ENCODE results near the gene IQGAP1.
A peak's percentile ranks its signal among the peaks of the same experiment; 100 is the strongest.

Gene IQGAP1

DNA sequence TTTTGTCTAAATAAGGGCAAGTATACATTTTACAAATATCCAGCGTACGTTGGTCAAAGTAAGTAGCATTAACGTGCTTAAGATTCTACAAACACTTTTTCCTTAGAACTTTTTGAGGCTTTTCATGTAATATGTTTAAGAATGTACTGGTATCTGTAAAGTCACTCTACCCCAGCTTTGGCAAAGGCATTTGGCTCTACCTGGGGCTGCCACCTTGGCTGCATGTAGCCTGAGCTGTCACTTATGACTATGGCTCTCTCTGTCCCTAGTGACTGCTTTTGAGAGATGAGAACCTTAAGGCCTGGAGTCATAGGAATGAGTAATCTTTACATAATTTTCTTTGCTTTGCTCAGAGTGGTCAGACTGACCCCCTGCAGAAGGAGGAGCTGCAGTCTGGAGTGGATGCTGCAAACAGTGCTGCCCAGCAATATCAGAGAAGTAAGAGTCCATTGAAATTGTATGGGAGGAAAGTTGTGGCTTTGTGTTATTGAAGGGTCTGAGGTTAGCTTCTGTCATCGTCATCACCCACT, 61.2 kb downstream of the IQGAP1 start:
- DNase-seq: no peak

GRCh38 chr15:90451053-90451850, 63.2 kb downstream of the IQGAP1 start:
- DNase-seq: no peak

DNA sequence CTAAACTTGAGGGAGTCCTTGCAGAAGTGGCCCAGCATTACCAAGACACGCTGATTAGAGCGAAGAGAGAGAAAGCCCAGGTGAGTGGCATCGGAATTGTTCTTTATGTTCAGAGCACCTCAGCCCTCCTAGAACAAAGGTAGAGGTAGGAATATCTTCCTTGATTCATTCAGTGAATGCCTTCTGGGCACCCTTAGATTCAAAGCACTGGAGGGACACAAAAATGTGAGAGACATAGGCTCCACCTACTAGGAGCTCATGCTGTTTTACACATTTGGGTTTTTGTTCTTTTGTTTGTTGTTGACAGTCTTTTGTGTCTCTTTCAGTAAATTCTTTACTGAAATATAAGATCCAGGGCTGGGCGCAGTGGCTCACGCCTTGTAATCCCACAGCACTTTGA, 68.2 kb downstream of the IQGAP1 start:
- no peak for DNase-seq

- no peak for DNase-seq
These were observed 70.0 kb downstream of the IQGAP1 start for GRCh38 chr15:90458061-90458460.

GRCh38 chr15:90459368-90459767, 71.3 kb downstream of the IQGAP1 start:
- DNase-seq: no peak

DNA sequence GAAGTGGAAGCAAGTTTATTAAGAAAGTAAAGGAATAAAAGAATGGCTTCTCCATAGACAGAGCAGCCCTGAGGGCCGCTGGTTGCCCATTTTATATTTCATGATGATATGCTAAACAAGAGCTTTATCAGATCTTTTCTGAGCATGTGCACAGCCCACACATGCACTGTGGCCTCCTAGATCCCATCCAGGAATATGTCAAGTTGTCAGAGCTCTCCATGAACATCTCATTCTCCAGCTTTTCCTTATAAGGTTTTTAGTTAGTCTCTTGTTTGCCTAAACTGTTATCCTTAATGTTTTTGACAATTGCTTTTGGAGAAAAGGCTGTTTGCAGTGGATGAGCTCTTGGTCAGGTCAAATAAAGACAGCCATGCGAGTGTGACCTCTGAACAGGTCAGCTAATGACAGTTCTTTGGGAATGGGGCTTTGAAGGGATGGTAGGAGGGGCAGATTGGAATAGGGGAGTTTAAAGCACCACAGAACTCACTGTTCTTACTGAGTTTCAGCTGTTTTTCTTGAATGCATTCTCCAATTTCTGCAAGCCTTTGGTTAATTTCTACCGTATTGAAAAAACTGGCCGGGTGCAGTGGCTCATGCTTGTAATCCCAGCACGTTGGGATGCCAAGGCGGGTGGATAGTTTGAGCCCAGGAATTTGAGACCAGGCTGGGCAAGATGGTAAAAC, 72.2 kb downstream of the IQGAP1 start:
- DNase-seq: no peak

DNA sequence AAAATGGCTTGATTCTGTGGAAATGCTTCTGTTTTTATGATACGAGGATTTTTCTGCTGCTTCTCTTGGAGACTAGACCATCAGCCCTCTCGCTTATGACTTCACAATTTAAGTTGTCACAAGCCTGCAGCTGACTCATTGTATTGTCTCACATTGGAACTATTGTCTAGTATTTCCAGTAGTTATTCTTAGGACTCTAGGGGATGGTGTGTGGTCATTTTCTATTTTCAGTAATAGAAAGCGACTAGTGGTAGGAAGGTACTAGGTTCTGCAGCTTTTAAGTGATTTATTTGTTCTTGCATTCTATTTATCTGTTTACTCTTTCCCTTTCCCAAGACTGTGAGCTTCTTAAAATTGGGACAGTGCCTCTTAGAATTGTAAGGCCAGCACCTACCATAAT, 75.3 kb downstream of the IQGAP1 start:
- DNase-seq: no peak

DNA sequence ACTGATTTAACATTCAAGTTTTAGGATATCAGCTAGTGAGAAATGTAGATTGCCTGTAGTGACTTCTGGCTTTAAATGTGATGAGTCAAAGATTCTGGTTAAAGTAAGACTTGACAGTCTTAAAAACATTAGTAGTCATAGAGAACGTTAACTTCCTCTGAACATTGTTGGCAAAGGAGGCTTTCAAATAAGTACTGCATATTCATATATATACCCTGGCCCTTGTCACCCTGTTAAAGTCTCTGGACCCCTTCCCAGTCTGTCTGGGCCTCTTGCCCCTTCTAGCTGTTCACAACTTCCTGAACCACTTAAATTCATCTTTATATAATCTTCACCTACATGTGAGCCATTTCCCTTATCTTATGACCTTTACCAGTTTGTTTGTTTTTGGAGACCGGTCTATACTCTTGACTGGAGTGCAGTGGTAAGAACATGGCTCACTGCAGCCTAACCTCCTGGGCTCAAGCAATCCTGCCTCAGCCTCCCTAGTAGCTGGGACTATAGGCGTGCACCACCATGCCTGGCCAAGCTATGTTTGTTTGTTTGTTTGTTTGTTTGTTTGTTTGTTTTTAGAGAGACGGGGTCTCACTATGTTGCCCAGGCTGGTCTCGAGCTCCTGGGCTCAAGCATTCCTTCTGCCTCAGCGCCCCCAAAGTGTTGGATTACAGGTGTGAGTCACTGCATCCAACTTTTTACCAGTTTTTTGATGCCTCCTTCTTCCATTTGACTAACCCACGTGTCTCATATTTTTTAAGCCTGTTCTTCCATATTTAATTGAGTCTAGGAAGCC, 77.3 kb downstream of the IQGAP1 start:
- DNase-seq: no peak

DNA sequence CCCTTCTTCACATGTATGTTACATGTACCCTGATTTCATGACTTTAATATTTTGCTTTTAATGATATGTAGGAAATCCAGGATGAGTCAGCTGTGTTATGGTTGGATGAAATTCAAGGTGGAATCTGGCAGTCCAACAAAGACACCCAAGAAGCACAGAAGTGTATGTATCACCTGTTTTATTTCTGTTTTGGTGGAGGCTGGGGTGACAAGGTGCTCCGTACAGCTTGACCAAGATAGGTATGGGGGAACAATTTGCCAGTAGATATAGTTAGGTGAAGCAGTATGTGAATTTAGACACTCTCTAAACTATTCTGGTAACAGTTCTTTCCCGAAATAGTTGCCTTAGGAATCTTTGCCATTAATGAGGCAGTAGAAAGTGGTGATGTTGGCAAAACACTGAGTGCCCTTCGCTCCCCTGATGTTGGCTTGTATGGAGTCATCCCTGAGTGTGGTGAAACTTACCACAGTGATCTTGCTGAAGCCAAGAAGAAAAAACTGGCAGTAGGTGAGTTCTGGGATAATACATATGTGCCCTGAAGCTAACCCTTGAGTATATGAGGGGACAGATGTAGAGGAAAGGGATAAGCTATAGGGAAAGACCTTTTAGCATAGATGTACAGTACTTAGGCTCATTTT, 78.0 kb downstream of the IQGAP1 start:
- DNase-seq: no peak

DNA sequence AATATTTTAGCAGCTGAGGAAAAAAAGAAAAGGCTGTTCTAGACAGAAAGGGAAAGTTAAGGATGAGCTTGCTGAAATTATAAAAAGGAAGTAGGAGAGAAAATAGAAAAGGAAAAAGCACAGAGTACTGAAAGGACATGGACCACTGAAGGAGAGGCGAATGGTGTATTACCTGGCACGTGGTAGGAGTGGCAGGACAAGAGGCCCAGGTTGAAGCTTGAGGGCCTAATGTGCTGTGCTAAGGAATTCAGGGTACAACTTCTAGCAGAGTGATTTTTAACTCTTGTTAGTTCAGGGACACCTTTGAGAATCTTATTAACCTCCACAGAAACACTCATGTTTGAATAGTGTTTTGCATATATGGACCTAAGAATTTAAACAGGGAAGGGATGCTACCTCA, 81.7 kb downstream of the IQGAP1 start:
- no peak for DNase-seq

DNA sequence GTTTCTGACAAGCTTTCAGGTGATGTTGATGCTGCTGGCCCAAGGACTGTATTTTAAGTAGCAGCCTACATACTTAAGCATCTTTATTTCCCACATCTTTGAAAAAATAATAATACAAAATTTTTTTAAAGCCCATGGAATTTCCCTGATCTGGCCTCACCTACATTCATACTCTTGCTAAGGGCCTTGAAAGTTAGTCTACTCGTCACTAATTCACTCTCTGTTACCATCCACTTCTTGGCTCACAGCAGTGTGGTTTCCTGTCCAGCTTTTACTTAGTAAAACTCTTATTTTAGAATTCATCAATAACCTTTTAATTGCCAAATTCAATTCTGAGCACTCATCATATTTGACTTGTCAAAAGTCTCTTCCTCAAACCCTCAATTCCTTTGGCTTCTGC, 82.4 kb downstream of the IQGAP1 start:
- DNase-seq: no peak

GRCh38 chr15:90471126-90471525, 83.1 kb downstream of the IQGAP1 start:
- DNase-seq: no peak

- no peak for DNase-seq
These were observed 83.7 kb downstream of the IQGAP1 start for GRCh38 chr15:90471769-90472168.

- DNase-seq: no peak
These were observed 90.9 kb downstream of the IQGAP1 start for GRCh38 chr15:90478846-90479481.

GRCh38 chr15:90479656-90480055, 91.6 kb downstream of the IQGAP1 start:
- DNase-seq: no peak

DNA sequence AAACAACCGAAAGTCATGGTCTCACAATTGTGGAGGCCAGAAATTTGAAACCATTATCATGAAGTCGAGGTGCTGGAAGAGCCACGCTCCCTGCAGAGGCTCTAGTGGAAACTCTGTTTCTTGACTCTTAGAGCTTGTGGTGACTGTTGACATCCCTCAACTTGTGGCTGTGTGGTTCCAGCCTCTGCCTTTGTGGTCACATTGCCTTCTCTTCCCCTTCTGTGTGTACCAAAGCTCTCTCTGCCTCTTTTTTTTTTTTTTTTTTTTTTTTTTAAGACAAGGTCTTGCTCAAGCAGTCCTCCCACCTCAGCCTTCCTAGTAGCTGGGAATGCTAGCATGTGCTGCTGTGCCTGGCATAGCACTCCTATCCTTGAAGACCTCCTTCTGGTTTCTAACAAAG, 93.0 kb downstream of the IQGAP1 start:
- peak; percentile 74 for DNase-seq

GRCh38 chr15:90482124-90483011, 94.3 kb downstream of the IQGAP1 start:
- DNase-seq: peak; percentile 80

DNA sequence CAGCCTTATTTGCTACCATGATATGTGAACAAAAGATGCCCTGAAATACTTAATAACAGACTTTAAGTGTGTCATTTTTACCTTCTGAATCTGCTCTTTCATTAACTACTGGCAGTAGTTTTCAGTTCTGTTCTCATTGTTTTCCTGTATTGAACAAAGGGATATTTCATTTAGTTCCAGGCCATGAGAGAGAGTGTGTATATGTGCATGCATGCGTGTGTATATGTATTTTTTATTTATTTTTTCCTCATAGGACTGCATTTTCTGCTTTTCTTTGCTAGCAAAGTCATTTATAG, 94.9 kb downstream of the IQGAP1 start:
- no peak for DNase-seq

DNA sequence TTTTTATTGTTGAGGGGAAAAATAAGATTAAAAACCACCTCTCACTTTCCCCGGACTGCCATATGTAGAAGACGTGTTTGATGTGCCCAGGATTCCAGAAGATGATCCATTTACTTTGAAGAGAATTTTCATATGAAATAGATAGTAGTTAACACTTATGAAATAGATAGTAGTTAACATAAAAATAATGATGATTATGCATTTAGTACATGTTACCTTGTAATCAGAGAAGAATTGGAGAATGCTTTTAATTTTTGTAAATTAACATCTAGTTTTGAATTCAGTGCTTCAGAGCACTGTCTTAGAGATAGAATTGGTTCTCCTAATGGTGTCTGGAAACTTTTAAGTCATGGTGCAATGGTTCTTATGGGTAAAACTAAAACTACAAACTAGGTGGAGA, 95.6 kb downstream of the IQGAP1 start:
- DNase-seq: no peak

- no peak for DNase-seq
These were observed 99.1 kb downstream of the IQGAP1 start for GRCh38 chr15:90487186-90487585.

DNA sequence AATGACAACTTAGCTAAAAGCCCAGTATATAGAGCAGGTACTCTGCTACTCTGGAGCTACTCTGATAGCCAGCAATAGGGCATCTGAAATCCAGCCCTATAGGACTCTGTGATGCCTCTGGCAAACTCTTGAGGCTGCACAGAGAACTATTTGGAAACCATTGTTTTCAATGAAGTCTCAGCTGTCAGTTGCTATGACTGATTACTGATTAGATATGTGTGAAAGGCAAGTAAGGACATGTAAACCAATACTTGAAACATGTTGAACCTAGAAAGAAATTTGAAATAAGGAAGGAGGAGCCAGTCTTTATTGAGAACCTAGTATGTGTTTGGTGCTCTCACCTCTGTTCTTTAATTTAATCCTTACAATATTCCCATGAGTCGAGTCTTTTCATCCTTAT, 101.5 kb downstream of the IQGAP1 start:
- peak; percentile 17 for DNase-seq

DNA sequence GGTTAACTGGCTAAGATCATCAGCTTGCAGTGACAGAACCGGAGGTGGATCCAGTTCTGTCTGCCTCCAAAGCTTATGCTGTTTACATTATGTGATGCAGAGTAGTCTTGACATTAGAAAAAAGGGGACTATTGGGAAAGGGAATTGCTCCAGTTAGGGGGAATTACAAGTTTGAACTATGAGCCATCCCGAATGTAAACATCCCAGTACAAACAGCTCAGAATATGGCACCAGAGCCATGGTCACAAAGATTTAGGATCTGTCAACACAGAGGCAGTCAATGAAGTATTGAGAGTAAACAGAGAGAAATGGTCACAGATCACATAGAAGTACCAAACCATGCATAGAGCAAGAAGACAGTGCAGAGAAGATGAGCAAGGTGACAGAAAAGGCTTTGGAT, 101.9 kb downstream of the IQGAP1 start:
- DNase-seq: no peak
